ENCODE data around the gene HSD17B4.
"Not testable (repeated sequence)": the region's sequence is repeated elsewhere in the genome, so short reads cannot be mapped to it uniquely, and the experiment has no call there.

The HSD17B4 gene

DNA sequence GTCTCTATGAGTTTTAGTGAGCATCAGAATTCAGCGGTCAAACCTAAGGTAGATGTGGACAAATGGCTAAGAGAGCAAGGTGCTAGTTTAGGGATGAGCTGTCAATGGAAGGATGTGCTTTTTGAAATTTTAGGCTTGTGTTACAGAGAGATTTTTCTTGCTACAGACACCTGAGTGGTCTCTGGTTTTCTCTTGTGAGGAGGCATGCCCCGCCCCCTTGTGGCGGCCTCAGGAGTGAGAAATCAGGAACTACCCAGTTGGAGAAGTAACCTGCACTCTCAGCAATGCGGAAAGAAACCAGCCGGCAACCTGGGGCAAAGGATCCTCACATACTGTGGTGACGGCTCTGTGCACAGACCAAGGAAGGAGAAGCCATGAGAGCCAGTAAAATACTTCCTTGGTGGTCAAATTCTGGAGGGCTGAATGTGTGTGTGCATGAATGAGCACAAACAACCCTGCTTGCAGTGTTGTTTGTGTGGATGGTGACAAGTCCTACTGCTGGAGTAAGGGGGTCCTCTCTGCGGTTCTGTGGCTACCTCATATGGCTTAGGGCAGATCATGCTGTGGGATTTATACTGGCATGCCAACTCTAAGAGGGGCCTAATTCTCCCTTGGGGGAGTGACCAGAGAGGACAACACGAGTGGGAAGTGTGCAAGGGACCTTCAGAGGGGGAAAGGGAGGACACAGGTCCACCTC, 16.7 kb upstream of the HSD17B4 start:
- DNase-seq, result no peak

DNA sequence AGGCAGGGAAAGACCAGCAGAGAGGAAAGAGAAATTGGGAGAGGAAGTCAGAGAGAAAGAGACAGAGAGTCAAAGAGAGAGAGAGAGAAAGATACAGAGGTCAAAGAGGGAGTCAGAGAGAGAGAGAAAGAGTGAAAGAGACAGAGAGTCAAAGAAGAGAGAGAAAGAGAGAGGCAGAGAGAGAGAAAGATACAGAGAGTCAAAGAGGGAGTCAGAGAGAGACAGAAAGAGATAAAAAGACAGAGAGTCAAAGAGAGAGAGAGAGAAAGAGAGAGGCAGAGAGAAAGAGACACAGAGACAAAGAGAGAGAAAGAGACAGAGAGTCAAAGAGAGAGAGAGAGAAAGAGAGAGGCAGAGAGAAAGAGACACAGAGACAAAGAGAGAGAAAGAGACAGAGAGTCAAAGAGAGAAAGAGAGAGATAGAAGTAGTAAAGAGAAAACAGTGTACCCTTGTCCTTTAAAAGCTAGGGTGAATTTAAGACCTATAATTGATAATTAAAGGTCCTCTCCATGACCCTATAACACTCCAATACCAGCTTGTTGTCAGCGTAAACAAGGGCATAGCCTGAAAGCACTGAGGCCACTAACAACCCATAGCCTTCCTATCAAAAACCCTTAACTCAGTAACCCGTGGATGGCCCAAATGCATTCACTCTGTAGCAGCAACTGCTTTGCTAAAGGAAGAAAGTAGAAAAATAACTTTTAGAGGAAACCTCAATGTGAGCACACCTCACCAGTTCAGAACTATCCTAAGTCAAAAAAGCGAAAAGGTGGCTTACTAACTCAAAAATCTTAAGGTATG, 14.3 kb upstream of the HSD17B4 start:
- DNase-seq, result not testable (repeated sequence)

DNA sequence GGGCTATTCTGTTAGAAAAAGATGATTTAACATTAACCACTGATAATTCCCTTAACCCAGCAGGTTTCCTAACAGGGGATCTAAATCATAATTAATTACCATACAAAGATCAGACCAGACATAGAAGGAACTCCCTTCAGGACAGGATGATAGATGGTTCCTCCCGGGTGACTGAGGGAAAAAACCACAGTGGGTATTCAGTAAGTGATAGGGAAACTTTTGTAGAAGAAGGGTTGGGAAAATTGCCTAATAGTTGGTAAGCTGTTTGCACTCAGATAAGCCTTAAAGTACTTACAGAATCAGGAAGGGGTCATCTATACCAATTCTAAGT, 13.7 kb upstream of the HSD17B4 start:
- DNase-seq, result not testable (repeated sequence)

- no peak for DNase-seq
Measured at GRCh38 chr5:119439140-119439631, 13.1 kb upstream of the HSD17B4 start.

DNA sequence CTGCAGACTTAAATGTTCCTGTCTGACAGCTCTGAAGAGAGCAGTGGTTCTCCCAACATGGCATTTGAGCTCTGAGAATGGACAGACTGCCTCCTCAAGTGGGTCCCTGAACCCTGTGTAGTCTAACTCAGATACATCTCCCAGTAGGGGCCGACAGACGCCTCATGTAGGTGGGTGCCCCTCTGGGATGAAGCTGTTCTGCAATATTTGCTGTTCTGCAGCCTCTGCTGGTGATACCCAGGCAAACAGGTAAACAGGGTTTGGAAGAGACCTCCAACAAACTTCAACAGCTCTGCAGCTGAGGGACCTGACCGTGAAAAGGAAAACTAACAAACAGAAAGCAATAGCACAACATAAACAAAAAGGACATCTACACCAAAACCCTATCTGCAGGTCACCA, 12.7 kb upstream of the HSD17B4 start:
- DNase-seq, result not testable (repeated sequence)

- not testable (repeated sequence) for DNase-seq
Measured at GRCh38 chr5:119444643-119445042, 7.7 kb upstream of the HSD17B4 start.

- DNase-seq, result no peak
Measured at GRCh38 chr5:119445544-119445943, 6.8 kb upstream of the HSD17B4 start.

GRCh38 chr5:119449882-119450281, 2.4 kb upstream of the HSD17B4 start:
- no peak for DNase-seq

GRCh38 chr5:119450627-119451026, 1.7 kb upstream of the HSD17B4 start:
- not testable (repeated sequence) for DNase-seq

GRCh38 chr5:119451561-119451960, 736 bp upstream of the HSD17B4 start:
- no peak for DNase-seq

GRCh38 chr5:119452060-119452372, 281 bp upstream of the HSD17B4 start:
- no peak for DNase-seq

- DNase-seq, result peak; percentile 11
Measured at GRCh38 chr5:119453040-119453373, 710 bp downstream of the HSD17B4 start.

DNA sequence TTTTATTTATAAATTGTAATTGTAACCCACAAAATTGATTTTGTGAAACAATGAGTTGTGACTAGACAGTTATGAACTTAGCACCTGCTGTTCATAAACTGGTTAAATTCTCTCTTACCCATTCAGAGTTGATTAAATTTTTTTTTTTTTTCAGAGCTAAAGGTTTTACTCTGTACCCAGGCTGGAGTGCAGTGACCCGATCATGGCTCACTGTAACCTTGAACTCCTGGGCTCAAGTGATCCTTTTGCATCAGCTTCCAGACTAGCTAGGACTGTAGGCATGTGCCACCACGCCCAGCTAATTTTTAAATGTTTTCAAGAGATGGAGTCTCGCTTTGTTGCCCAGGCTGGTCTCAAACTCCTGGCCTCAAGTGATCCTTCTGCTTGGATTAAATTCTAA, 1.9 kb downstream of the HSD17B4 start:
- no peak for DNase-seq

GRCh38 chr5:119458911-119459632, 6.8 kb downstream of the HSD17B4 start:
- no peak for DNase-seq

GRCh38 chr5:119465640-119466039, 13.3 kb downstream of the HSD17B4 start:
- no peak for DNase-seq

- DNase-seq, result no peak
Measured at GRCh38 chr5:119468286-119468685, 16.0 kb downstream of the HSD17B4 start.

GRCh38 chr5:119470105-119470763, 17.9 kb downstream of the HSD17B4 start:
- DNase-seq, result no peak

- DNase-seq, result no peak
Measured at GRCh38 chr5:119470851-119471451, 18.7 kb downstream of the HSD17B4 start.

GRCh38 chr5:119473241-119473640, 20.9 kb downstream of the HSD17B4 start:
- no peak for DNase-seq

- no peak for DNase-seq
Measured at GRCh38 chr5:119476341-119476740, 24.0 kb downstream of the HSD17B4 start.

DNA sequence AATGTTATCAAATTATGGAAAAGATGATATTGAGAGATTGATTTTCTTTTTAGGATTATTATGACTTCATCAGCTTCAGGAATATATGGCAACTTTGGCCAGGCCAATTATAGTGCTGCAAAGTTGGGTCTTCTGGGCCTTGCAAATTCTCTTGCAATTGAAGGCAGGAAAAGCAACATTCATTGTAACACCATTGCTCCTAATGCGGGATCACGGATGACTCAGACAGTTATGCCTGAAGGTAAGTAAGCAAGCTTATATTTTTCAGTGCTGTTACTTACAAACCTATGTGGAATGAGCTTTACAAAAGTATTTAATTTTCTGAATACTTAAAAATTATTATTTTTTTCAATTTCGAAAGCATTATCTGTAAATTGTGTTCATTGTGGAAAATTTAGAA, 26.5 kb downstream of the HSD17B4 start:
- DNase-seq, result no peak

DNA sequence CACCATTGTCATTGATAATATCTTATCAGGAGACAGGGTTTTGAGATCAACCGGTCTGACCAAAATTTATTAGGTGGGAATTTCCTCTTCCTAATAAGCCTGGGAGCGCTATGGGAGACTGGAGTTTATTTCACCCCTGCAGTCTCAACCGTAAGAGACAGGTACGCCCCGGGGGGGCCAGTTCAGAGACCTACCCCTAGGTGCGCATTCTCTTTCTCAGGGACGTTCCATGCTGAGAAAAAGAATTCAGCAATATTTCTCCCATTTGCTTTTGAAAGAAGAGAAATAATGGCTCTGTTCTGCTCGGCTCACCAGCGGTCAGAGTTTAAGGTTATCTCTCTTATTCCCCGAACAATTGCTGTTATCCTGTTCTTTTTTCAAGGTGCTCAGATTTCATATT, 28.3 kb downstream of the HSD17B4 start:
- DNase-seq, result not testable (repeated sequence)

DNA sequence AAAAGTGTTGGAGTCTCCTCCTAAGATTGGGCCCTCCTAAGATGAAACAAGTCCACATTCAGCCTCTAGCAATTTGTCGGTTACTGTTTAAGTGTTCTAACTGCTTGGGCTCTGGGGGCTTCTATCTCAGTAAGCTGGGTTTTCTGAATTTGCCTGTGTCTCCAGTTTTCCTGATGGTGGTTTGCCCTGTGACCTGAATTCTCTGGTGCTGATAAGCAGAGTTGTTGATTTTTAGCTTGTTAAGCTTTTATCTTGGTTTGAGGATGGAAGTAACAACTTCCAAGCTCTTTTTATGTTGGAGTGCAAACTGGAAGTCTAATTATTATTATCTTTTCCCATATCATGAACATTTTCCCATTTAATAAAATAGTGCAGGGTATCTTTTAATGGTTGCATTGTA, 30.9 kb downstream of the HSD17B4 start:
- DNase-seq, result no peak
